ENCODE data around the gene SEMA3F.

SEMA3F gene

DNA sequence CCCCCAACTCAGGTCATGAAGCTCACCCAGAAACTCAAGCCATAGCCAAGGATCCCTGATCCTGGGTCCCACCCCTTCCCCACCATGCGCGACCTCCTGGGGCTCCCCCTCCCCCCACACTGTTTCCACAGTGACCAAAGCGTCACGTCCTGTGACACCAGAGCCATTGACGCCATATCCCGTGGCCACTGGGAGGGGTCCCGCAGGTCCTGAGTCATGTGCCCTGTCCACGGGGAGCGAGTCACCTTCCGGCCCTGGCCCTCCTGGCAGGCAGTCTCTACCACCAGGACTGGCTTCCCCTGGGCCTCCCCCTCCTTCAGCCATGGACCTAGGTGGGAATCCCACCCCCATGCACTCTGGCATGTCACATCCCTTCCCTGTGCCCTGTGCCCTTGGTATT lies 15.6 kb downstream of the SEMA3F start:
- no peak for DNase-seq (ENCODE audit: low read depth, low spot score)

DNA sequence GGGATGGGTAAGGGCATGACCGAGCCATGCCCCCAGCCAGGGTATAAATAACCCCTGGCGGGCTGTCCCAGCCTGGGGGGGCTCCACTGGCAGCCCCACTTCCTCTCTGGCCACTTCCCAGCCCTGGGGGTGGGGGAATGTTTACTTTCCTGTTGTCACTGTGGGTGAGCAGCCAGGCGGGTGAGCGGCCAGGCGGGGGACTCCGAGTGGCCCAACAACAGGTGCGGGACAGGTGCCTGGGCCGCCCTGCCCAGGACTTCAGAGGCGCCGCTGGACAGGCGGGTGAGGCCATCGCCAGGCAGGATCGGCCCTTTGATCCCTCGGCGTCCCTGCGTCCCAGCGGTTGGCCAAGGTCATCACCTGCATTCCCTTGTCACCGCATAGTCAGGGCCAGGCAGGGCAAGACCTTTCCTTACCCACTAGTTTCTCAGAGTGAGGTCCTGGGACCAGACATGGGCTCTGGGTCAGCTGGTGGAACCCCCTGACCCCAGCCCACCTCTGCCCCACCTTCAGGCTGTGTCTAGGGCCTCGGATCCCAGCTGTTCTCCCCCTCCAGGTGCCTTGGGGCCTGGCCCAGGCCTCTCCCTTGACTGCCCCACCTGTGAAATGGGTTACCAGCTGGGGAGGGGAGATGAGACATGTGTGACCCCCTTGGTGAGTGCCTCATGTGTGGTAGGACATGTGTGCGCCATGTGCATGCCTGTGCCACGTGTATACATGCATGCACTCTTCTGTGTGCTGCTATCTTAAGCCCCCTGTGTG lies 16.6 kb downstream of the SEMA3F start:
- DNase-seq (ENCODE audit: low read depth, low spot score), result no peak

DNA sequence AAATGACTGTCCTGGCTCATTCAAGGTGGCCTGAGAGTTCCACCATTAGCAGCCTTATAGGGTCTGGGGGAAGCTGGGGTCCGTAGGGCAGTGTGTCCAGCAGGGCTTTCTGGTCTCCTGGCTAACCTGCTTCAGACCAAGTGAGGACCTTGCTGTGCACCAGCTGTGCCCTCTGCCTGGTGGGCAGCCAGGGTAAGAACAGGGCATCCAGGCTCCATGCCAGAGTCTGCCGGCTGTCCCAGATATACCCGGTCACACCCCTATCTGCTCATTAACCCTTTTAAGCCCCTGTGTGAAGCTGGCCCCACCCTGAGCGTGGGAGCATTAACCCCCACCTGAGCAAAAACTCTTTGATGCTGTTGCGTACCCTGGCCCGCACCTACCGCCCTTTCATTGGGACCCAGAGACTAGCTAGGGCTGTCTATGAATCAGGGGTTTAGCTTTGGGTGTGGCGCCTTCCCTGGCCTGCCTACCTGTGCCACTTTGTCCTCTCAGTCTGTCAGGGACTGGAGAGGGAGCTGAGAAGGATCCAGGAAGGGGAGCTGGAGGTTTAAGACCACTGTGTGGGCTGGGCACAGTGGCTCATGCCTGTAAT lies 17.6 kb downstream of the SEMA3F start:
- no peak for DNase-seq (ENCODE audit: low read depth, low spot score)

DNA sequence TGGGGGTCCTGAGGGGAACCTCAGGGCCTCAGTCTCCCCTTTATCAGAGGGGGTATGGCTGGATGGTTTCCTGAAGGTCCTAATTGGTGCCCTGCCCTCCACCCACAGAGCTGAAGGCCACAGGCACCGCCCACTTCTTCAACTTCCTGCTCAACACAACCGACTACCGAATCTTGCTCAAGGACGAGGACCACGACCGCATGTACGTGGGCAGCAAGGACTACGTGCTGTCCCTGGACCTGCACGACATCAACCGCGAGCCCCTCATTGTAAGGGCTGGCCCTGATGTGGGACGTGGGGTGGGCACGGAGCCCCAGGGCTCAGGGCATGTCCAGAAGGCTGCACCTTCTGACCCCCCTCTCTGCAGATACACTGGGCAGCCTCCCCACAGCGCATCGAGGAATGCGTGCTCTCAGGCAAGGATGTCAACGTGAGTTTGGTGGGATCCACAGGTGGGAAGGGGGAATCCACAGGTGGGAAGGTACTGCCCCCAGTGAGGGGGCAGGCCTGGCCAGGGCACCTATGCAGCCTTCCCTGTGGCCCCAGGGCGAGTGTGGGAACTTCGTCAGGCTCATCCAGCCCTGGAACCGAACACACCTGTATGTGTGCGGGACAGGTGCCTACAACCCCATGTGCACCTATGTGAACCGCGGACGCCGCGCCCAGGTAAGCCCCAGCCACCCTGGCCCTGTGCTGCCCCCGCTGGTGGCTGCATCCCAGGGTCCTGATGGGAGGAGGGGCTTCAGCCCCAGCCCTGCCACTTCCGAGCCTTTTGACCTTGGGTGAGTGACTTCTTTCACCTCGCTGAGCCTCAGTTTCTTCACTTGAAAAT lies 18.8 kb downstream of the SEMA3F start:
- DNase-seq (ENCODE audit: low read depth, low spot score), result no peak

DNA sequence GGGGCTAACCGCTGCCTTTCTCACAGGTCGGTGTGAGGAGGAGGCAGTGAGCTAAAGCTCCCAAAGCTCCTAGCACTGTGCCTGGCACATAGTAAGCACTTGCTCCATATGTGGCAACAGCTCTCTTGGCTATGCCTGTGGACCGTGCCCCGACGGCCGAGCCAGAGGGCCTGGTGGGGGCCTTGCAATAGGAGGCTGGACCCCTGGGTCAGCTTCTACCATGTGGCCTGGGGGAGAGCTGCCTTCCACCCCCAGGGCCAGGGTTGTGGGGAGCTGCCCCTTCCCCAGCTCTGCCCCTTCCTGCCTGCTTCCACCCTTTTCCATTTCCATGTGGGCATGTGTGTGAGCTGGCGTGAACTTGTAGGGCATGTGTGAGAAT lies 19.4 kb downstream of the SEMA3F start:
- no peak for DNase-seq (ENCODE audit: low read depth, low spot score)

DNA sequence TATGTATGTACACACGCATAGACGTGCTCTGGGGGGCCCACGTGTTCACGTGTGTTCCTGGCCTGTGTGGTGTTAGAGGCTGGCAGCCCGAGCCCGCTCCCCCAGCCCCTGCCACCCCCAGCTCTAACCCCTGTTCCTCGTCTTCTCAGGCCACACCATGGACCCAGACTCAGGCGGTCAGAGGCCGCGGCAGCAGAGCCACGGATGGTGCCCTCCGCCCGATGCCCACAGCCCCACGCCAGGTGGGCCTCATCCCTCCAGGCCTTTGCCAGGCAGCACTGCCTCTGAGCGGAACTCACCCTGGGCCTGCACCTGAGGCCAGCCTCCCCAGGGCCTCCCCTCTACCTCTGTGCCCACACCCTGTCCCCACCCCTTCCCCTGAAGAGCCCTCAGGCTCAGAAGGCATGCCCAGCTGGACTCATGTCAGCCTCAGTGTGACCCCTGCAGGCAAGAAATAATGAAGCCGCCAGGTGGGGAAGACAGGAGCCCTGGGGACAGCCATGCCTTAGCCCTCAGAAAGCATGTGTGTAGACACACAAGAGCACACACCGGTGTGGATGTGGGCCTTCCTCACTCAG lies 19.9 kb downstream of the SEMA3F start:
- no peak for DNase-seq (ENCODE audit: low read depth, low spot score)

DNA sequence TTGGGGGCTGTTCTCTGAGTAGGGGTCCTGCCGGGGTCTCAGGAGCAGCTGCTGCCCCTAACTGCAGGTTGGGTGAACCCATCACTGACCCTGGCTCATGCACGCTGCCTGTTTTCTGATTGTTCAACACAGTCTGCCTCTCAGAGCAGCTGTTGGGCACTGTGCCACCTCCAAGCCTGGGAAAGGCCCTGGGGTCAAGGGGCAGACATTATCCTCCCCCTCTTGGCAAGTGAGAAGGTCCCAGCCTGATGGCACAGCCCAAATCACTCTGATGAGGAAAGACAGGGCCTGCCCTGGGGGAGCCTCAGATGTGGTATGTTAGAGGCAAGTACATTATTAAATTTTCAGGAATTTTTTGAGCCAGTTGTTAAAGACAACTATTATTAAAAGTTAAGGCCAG lies 22.2 kb downstream of the SEMA3F start:
- no peak for DNase-seq (ENCODE audit: low read depth, low spot score)

DNA sequence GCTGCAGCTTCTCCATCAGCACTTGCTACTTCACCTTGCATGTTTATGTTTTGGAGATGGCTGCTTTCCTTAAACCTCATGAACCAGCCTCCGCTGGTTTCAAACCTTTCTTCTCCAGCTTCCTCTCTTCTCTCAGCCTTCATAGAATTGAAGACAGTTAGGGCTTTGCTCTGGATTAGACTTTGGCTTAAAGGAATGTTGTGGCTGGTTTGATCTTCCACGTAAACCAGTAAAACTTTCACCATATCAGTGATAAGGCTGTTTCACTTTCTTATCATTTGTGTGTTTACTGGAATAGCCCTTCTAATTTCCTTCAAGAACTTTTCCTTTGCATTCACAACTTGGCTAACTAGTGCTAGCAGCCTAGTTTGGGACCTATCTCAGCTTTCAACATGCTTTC lies 24.6 kb downstream of the SEMA3F start:
- DNase-seq (ENCODE audit: low read depth, low spot score), result no peak

DNA sequence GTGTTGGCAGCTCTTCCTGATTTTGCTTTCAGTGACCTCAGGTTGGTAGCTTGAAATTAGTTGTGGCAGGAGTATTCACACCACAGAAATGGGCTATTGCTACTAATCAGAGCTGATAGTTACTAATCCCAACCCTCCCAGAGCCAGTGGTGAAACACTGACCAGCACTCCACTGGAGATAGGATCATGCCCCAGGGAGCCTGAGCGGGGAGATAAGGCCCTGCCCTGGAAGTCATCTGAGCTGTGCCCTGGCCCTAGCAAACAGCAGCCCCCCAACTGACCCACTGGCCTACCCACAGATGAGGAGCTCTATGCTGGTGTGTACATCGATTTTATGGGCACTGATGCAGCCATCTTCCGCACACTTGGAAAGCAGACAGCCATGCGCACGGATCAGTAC lies 26.9 kb downstream of the SEMA3F start:
- no peak for DNase-seq (ENCODE audit: low read depth, low spot score)

DNA sequence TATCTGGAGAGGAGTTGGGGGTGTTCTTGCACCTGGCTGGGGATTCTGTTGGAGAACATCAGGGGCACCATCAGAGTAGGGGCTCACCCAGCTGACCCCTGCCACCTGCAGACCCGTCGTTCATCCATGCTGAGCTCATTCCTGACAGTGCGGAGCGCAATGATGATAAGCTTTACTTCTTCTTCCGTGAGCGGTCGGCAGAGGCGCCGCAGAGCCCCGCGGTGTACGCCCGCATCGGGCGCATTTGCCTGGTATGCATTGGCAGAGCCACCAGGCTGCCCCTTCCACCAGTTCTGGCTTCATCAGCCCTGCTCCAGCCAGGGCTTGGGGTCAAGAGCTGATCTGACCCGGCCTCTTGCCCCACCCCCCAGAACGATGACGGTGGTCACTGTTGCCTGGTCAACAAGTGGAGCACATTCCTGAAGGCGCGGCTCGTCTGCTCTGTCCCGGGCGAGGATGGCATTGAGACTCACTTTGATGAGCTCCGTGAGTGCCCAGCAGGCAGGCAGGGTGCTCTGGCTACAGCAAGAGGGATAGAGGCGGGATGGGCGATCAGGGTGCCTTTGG lies 27.5 kb downstream of the SEMA3F start:
- no peak for DNase-seq (ENCODE audit: low read depth, low spot score)

DNA sequence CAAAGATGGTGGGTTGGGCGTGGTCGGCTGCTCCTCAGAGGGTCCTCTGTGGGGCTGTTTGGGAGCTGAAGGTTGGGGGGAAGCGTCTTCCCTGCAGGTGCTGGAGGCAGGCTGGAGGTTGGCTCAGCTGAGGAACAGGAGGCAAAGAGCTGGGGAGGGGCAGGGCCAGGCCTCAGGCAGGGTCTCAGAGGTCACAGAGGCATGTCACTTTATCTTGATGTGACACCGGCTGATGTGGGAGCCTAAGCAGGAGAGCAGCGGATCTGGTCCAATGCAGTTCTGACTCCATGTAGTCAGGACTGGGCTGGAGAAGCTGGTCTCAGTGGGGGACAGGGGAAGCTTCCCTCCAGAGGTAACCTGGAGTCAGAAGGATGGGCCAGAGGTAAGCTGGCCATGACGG lies 28.6 kb downstream of the SEMA3F start:
- DNase-seq (ENCODE audit: low read depth, low spot score), result no peak

DNA sequence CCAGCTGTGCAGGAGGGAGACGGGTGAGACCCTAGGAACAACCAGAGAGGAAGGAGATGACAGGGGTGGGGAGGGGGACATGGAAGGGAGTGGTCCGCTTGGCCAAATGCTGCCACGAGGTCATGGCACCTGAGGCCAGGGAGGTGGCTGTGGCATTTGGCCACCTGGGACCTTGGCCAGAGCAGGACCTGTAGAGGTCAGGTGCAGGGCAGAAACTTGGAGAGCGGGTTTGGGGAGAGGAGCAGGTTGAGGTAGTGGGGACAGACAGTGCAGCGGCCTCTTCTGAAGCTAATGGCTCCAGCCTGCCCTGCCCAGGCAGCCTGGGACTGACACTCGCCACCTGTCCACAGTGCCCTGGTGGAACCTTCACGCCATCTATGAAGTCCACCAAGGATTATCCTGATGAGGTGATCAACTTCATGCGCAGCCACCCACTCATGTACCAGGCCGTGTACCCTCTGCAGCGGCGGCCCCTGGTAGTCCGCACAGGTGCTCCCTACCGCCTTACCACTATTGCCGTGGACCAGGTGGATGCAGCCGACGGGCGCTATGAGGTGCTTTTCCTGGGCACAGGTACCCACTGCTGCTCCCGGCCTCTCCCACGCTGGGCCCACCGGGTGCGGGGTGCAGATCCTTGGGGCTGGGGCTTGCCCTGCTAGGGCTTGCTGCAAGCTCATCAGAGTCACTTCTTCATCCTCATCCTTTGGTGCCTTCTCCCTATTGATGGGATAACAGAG lies 29.3 kb downstream of the SEMA3F start:
- DNase-seq (ENCODE audit: low read depth, low spot score), result no peak

DNA sequence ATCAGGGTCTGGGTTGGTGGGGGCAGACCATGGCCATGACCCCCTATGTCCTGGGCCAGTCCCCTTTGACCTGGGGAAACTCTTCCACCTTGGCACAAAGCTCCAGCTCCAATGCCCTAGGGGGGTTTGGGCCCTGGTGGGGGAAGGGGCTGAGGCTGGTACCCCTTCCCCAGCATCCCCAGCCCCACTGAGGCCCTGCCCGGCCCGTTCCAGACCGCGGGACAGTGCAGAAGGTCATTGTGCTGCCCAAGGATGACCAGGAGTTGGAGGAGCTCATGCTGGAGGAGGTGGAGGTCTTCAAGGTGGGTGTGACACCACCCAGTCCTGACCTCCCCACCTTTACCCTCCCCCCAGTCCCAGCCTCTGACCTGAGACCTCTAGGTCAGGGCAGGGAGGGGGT lies 30.1 kb downstream of the SEMA3F start:
- no peak for DNase-seq (ENCODE audit: low read depth, low spot score)

DNA sequence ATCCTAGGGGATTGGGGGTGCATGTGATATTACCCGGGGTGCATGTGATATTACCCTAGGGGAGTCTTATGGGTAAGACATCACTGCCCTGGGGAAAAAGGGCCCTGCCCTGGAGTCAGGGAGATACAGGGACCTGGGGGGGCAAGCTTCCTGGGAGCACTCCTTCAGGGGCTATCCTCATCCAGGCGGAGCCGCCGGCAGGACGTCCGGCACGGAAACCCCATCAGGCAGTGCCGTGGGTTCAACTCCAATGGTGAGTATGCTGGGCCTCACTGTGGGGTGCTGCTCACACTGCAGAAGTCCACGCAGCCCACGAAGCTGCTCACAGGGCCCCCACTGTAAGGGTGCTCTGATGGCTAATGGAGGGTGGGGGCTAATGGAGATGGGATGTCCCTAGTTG lies 31.0 kb downstream of the SEMA3F start:
- DNase-seq (ENCODE audit: low read depth, low spot score), result no peak

DNA sequence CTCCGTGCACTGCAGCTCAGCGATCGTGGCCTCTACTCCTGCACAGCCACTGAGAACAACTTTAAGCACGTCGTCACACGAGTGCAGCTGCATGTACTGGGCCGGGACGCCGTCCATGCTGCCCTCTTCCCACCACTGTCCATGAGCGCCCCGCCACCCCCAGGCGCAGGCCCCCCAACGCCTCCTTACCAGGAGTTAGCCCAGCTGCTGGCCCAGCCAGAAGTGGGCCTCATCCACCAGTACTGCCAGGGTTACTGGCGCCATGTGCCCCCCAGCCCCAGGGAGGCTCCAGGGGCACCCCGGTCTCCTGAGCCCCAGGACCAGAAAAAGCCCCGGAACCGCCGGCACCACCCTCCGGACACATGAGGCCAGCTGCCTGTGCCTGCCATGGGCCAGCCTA lies 32.6 kb downstream of the SEMA3F start:
- DNase-seq (ENCODE audit: low read depth, low spot score), result no peak

DNA sequence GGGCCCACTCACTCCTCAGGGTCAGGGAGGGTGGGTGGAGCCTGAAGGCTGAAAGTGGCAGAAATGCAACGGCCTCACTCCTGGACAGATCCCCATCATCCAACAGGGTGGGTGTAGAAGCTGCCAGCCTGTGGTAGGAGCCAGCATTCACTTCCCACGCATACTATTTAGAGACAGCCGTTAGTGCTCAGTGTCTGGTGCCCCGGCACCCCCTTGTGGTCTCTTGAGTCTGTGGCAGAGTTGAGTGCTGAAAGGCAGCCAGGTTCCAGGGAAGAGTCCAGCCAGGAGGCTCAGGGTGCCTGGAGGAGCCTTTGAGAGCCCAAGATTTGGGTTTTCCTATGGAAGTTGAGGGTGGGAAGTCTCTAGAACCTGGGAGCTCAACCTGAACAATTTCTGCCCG lies 34.1 kb downstream of the SEMA3F start:
- DNase-seq (ENCODE audit: low read depth, low spot score), result peak; percentile 70

DNA sequence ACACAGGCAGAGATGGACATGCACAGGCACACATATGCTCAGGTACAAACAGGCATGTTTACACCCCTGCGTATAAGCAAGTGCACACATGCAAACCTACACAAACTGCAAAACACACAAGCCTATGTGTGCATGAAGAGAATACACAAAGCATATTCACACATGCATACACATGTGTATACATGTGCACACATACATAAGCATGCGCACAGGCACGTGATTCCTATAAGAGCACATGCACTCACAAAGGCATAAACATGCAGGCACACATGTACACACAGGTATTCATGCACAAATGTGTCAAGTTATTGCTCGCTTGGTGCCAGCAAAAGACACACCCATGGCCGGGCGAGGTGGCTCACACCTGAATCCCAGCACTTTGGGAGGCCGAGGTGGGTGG lies 34.9 kb downstream of the SEMA3F start:
- no peak for DNase-seq (ENCODE audit: low read depth, low spot score)

DNA sequence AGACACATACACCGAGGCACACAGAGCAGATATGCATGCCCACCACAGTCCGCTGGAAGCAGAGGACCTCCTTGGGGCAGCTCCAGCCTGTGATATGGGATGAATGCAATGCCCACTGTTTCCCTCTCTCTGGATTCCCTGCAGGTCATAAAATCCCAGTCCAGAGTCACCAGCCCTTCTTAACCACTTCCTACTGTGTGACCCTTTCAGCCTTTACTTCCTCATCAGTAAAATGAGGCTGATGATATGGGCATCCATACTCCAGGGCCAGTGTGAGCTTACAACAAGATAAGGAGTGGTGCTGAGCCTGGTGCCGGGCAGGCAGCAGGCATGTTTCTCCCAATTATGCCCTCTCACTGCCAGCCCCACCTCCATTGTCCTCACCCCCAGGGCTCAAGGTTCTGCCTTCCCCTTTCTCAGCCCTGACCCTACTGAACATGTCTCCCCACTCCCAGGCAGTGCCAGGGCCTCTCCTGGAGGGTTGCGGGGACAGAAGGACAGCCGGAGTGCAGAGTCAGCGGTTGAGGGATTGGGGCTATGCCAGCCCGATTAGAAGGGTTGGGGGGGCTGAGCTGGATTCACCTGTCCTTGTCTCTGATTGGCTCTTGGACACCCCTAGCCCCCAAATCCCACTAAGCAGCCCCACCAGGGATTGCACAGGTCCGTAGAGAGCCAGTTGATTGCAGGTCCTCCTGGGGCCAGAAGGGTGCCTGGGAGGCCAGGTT lies 36.0 kb downstream of the SEMA3F start, which contains the start of gene GNAT1:
GNAT1 (plus strand) TSS at position 675 of the 725 bp plus-strand sequence. CDS start 116 bp downstream, outside the sequence.
- DNase-seq (ENCODE audit: low read depth, low spot score), result no peak

DNA sequence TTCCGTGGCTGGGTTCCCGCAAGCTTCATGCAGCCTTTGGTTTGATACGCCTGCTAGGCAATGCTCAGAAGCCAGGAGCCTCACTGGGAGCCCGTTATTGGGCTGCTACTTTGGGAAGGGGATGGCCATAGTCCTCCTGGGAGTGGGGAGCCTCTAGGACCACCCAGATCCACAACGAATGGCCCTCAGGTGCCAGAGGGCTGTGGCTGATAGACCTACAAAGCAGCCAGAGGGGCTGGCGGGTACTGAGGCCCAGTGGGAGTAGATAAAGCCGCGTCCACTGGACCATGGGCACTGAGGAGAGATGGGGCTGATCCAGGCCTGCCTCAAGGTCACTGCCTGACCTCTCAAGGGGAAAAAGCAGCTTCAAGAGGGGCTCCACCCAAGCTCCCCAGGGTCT lies 37.0 kb downstream of the SEMA3F start:
- no peak for DNase-seq (ENCODE audit: low read depth, low spot score)

DNA sequence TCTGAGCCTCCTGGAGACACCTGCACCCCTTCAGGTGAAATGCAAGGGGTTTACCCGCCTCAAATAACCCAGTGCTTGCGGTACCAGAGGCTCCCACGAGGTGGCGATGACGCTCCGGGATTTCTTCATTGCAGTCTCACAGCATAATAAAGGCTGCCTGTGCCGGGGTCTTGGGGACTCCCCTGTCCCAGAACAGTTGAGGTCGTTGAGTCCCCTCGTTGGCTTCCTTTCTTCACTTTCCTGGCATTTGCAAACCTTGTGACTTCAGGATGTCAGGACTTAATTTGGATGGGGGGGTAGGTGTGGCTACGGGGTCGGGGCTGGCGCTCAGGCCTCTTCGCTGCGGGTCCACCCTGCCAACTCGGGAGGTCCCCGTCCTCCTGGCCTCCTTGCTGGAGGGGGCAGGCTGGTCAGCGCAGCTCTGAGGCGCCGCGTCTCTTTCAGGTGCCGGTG lies 37.6 kb downstream of the SEMA3F start:
- no peak for DNase-seq (ENCODE audit: low read depth, low spot score)

DNA sequence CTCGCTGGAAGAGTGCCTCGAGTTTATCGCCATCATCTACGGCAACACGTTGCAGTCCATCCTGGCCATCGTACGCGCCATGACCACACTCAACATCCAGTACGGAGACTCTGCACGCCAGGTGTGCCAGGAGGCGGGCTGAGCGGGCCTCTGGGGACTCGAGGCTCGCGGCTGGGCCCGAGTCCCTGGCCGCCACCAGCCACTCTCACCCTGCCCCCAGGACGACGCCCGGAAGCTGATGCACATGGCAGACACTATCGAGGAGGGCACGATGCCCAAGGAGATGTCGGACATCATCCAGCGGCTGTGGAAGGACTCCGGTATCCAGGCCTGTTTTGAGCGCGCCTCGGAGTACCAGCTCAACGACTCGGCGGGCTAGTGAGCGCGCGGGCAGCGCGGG lies 38.2 kb downstream of the SEMA3F start:
- no peak for DNase-seq (ENCODE audit: low read depth, low spot score)
